GM19455 (cell line): Measurements from ENCODE around the gene PLEKHM2.

Source experiments
- ATAC-seq: cut with Tn5 transposase; IDR thresholded peaks from one replicate; pipeline ENCODE4 v1.9.1; 2021; ENCODE audit not compliant: unreplicated experiment

PLEKHM2 gene

DNA sequence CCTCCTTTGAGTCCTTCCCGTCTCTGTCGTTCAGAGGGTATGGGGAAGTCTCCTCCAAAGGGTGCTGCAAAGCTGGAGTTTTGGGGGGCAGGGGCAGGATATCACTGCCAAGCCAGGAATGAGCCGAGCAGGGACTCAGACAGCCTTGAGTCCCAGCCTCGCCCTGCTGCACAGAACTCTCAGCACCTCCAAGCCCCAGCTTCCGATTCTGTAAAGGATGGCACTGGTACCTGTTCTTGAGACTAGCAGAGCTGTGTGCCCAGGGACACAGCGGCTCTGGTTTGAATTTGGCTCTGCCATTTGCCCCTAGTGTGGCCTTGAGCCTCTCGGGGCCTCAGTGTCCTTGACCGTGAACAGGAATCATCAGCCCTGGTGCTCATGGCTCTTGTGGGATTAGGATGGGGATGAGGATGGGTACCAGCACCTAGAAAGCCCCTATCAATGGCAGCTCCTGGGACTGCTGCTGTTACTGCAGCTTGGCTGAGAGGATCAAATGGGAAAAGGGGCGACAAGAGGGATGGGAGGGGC is 73.0 kb downstream of the PLEKHM2 start:
- ATAC-seq = no peak

DNA sequence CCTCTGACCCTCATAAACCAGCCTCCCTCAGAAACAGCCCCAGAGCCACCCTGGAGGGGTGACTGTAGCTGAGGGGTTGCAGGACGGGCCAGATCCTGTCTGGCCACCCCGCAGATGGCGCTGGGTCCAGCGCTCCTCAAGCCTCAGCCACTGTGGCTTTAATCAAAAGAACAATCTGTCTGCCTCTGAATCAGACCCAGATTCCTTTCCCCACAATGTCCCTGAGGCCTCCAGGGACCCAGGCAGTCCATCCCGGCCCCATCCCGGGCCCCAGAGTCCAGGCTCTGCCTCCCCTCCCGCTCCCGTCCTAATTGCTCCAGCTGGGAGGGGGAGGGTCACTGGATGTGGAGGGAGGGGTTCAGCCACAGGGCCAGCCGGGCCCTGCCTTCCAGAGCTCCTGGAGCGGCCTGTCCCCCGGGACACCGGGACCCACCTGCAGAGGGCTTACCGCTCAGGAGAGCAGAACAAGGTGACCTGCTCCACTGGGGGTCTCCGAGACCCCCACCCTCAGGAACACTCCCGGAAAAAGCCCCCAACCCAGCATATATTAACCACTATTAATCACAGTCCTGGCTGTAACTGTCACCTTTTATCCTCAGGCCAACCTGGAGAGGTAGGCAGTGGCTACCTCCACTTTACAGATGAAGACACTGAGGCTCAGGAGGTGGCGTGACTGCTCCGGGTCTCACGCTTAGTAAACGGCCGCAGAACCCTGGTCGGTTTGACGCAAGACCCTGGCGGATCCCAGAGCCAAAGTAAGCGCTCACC is 73.6 kb downstream of the PLEKHM2 start:
- no peak for ATAC-seq

DNA sequence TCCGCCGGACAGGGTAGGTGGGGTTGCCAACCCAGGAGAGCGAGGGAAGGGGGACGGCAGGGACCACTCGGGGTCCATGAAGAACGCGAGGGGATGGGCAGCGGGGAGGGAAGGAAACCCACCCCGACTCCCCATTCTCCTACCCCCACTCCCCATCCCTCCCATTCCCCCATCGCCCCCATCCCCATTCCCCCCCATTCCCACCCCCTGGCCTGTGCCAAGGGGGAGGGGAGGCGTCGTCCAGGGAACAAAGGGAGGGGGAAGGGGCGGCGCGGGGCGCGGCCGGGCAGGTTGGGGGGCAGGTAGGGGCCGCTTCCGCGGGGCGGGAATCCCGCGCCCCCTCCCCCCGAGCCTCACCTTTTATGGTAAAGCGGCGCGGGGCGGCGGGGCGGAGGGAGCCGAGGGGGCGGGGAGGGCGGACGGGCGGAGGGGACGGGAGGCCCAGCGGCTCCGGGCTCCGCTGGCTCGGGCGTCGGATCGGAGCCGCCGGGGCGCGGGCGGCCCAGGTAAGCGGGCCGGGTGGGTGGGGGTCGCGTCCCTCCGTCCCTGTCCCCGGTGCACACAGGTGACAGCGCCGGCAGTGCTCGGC is 74.3 kb downstream of the PLEKHM2 start, which contains the start of gene FBLIM1:
Gene FBLIM1 (plus strand): TSS at position 453 of the 589 bp plus-strand sequence. CDS start 6,189 bp downstream, outside the sequence.
- no peak for ATAC-seq

DNA sequence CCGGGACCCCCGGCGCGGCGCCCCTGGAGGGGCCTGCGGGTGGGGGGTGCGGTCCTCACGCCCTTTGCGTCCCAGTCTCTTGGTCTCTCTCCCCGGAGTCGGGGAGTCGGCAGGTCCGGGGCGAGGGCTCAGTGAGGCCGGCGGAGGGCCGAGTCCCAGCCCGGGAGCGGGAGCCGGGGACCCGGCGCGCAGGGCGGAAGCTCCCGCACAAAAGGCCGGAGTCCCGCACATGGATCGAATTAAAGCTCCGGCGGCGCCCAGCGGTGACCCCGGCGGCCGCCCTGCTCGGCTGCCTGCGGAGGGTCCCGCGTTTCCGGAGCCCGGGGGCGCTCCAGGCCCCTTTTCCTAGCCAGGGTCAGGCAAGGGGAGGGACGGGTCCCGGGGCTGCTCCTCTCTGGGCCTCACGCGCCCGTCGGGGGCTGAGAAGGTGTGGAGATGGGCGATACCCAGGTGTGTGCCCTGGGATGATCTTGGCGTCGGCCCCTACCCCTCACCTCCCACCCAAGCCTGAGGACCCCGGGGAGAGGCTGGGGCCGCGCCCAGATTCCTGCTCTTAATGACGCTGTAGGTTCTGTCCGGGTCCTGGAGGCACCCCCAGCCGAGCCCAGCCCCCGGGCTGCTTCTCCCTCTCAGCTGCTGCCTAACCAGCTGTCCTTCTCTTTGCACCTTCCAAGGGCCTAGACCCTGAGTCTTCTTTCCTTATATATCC is 75.0 kb downstream of the PLEKHM2 start:
- ATAC-seq = no peak

DNA sequence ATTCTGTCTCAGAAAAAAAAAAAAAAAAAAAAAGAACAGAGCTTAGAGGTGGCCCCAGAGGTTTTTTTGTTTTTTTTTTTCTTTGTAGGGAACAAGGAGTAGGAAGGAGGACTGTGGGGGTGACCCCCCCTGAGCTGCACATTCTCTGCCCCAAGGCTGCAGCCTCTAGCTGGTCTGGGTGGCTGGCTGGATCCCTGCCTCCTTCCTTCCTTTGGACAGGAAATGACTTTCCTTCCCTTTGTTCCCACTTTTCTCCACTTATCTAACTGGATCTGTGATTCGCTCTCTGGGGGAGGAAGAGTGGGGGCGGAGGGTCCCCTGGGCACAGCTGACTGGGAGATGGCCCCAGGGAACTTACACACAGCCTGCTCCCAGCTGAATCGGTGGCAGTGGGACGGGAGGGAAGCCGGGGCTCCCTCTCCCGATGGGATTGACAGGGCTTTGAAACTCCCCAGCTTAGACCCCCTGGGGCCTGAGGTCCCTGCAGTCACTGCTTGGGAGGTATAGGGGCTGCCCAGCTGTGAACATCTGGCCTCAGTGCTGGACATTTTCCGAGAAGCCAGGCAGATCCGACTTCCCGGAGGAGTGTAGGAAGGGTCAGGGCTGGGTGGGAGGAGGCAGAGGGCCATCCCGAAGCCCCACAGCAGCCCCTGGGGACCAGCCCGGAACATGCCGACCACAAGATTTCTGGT is 76.5 kb downstream of the PLEKHM2 start:
- no peak for ATAC-seq

DNA sequence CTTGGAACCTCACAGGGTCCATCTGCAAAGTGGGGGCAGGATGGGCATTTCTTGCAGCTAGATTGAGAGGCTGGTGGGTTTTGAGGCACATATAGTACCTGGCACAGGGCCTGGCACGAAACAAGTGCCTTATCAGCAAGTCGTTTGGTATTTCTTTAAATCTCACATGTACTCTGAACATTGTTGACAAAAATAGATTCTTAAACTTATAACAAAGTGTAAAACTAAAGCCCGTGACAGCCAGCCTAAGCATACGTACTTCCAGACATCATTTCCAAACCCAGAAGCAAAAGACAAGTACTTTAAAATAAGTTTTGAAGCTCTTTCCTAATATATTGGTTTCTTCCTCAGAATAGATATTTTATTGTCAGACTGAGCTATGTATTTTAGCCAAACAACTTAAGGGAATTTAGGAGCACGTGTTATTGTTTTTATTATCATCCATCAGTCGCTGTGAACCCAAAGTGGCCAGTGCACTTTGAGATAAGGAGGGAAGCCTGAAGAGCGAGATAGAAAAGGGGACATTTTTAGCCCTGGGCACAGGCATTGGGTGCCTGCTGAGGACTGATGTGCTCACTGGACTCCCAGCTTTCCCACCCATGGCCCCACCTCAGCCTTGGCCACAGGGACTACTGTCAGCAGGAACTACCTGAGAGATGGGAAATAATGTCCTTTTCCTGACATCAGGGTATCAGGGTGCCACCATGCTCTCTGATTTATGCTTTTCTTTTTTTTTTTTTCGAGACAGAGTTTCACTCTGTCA is 77.4 kb downstream of the PLEKHM2 start:
- ATAC-seq = no peak

DNA sequence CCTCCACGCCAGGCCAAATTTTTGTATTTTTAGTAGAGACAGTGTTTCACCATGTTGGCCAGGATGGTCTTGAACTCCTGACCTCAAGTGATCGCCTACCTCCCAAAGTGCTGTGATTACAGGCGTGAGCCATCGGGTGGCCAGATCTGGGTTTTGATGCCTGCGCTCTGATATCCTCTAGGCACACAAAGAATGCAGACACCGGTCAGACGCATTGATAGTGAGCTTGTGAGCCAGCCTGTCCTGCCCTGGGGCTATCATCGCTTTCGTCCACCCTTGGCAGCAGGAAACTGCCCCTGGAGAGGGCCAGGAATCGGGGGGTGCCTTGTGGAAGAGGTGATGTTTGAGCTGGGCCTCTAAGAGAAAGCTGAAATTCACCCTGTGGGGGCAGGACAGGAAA is 78.4 kb downstream of the PLEKHM2 start:
- no peak for ATAC-seq

DNA sequence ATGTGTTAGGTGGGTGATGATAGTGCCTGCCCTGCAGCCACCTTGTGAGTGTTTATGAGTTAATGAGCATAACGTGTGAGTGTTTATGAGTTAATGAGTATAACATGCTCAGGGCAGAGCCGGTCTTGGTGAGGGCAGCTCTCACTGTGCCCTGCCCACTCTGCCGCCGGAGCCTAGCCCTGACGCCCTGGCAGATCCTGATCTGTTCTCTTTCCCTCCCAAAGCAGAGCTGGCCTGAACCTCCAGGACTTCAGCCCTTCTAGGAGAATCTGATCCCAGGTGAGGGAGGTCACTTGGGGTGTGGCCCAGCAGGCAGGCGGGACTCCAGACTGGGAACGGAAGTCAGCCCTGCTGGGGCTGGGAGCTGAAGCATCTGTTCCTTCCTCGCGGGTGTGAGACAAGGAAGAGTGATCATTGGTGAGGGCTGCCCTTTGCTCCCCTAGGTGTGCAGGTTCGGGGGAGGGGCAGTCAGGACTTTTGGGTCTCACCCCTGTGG is 80.2 kb downstream of the PLEKHM2 start:
- no peak for ATAC-seq

DNA sequence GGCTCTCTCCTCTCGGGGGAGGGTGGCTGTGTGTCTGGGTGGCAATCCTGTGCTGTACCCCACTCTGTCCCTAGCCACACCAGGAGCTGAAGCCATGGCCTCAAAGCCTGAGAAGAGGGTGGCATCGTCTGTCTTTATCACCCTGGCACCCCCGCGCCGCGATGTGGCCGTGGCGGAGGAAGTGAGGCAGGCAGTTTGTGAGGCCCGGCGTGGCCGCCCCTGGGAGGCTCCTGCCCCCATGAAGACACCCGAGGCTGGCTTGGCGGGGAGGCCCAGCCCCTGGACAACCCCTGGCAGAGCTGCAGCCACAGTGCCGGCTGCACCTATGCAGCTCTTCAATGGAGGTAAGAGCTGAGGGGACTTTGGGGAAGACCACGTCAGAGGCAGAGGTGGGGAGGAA is 80.8 kb downstream of the PLEKHM2 start:
- ATAC-seq = no peak

DNA sequence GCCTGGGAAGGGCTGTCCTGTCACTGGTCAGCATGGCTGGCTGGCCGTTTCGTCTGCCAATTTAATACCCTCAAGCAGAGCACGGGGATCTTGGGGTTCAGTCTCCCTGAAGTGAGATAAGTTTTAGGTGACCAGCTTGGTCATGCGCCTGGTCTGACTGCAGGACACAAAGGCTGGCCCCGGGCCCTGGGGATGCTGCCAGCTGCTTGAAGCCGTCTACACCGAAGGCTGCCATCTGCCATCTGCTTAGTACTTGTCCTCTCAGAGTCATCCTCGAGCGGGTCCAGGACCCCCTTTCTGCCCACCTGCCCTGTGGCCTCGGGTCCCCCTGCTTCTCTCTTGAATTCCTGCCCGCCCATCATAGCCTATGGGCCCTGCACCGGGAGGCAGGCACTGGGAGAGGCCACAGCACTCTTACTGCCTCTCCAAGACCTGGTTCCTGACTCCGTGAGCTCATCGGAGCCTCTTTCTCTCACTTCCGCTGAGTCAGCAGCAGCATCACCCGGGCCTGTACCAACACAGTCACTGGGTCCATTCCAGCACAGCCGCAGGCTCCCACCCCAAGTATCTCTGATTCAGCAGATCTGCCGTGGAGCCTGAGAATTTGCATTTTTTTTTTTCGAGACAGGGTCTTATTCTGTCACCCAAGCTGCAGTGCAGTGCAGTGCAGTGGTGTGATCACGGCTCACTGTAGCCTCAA is 81.5 kb downstream of the PLEKHM2 start:
- no peak for ATAC-seq

DNA sequence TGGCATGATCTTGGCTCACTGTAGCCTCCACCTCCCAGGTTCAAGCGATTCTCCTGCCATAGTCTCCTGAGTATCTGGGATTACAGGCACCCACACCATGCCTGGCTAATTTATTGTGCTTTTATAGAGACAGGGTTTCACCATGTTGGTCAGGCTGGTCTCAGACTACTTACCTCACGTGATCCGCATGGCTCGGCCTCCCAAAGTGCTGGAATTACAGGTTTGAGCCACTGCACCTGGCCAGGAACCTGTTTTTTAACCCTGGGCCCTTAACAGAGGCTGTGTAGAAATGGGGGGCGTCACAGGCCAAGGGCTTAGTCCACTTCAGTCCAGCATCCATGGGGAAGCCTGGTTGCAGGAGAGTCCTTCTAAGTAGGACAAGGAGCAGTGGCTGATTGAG is 83.8 kb downstream of the PLEKHM2 start:
- no peak for ATAC-seq

DNA sequence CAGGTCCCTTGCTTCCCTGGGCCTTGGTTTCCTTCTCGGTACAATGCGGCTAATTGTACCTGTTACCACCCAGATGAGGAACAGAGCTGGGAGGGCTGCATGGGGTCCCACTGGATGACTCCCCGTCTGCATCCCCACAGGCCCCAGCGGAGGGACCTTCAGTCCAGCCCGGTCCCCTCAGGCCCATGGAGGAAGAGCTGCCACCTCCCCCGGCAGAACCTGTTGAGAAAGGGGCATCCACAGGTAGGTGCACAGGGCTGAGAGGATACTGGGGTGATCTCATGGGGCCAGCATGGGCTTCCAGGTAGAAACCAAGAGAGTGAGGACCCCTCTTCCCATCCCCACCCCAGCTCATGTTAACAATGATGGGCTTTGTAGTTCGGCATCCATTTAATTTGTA is 84.3 kb downstream of the PLEKHM2 start:
- no peak for ATAC-seq

DNA sequence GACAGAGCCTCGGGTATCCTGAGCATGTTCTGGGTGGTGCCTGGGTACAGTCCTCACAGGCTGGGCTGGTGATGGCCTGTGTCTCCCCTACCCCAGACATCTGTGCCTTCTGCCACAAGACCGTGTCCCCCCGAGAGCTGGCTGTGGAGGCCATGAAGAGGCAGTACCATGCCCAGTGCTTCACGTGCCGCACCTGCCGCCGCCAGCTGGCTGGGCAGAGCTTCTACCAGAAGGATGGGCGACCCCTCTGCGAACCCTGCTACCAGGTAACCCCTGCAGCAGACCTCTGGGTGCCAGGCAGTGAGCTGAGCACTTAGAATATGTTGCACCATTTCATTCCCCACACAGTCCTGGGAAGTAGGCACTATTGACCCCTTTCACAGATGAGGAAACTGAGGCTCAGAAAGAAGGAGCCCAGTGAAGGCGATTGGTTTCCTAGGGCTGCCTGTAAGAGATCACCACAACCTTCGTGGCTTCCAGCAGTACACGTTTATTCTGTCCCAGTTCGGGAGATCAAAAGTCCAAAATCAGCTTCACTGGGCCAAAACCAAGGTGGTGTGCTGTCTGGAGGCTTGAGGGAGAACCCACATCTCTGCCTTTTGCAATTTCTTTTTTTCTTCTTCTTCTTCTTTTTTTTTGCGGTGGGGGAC is 86.3 kb downstream of the PLEKHM2 start:
- ATAC-seq = no peak

DNA sequence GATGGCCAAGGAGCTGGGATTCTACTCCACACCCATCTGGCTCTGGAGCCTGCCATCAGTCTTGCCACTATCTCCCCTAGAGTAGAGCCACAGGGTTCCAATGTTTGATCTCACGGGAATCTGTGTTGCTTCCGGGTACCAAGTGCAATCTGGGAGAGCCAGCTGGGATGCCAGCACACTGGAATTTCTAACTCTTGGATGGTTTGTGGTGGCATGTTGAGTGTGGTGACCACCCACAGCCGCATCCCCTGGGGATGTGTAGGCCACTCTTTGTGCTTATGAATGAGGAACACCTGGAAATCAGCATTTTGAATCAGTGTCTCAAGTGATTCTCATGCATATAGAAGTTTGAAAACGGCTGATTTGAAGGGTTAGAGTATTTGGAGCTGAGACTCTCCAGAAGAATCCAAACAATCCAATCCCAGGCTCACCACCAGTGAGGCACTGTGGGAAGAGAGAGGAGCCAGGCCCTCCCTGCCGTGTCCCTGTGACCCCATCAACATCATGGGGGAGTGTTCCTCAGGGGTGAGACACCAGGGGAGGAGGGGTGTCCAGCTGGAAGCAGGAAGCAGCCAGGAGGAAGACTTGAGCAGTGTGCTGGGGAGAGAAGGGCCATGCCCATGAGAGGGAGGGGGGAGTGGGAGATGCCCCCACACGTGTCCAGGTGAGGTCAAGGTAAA is 87.9 kb downstream of the PLEKHM2 start:
- ATAC-seq = no peak

DNA sequence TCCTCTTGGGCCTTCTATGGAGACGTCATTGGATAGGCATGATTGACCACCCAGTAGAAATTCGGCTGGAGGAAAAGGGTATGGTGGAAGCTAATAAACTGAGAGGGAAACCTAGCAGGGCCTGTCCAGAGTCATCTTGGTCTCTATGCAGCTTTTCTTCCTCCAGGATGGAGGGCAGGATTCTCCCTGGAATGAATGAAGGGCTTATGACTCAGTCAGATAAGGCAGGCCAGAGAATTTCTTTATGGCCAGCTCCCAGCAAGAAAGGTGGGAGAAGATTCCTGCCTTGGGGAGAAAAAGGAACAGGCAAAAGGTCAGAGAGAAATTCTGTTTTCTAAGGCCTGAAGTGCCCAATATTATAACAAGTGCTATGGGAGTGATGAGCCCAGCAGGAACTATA is 91.6 kb downstream of the PLEKHM2 start:
- no peak for ATAC-seq

DNA sequence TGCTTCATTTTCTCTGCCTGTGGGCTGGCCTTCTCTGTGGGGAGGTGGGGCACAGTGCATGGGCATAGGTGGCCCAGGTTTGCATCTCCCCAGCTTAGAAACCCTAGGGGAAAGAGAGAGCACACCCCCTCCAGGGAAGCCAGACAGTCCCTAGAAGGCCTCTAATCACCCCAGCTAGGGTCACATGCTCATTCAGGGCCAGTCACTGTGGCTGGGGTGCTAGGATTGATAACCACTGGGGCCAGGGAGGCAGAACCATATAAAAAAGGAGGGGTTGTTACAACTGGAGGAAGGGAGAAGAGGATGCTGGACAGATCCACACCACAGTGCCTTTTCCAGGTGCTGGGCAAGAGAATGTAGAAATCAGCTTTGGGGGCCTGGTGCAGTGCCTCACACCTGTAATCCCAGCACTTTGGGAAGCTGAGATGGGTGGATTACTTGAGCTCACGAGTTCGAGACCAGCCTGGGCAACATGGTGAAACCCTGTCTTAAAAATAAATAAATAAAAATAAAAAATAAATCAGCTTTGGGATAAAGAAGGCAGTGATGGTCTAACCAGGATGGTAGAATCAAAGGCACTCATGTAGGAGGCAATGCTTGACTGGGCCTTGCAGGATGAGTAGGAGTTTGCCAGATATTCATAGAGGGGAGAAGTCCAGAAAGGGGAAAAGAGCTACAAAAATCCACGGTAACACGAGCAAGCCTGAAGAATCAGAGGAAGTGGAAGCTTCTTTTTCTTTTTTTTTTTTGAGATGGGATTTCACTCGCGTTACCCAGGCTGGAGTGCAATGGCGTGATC is 94.0 kb downstream of the PLEKHM2 start:
- ATAC-seq = no peak
